Activated CD4-positive, alpha-beta T cell treated with anti-CD3 and anti-CD28 coated beads for 36 hours (primary cell): Measurements from ENCODE around the gene APCDD1L. TPM values are rescaled to one million over a fixed set of nuclear protein-coding genes. Genes with fewer than 3 reads are reported as not detected.

Experiments used
- ATAC-seq: fragments of 200-7000 bp; cut with Tn5 transposase; one replicate; pipeline ENCODE4 v1.10.0; 2021; ENCODE audit warnings: mild to moderate bottlenecking, moderate library complexity
- CTCF ChIA-PET: fragments of 350-600 bp; sonication (Branson Sonifier 250); formaldehyde crosslinking; loops from one replicate; lab custom pipeline; 2021; ENCODE audit warnings: antibody characterized with exemption; lab: Charles Lee
- POLR2A ChIA-PET: fragments of 350-600 bp; sonication (Branson Sonifier 250); formaldehyde crosslinking; loops from one replicate; lab custom pipeline; 2021; ENCODE audit warnings: antibody characterized with exemption, inconsistent platforms; lab: Charles Lee
- DNase-seq: peaks from one replicate; pipeline ENCODE4 v3.0.0-alpha.2; 2020
- H3K27ac Mint-ChIP-seq: one replicate; pipeline ENCODE4 v1.8.0; 2021; ENCODE audit warnings: mixed read lengths
- H3K27me3 Mint-ChIP-seq: one replicate; pipeline ENCODE4 v1.8.0; 2021; ENCODE audit warnings: mixed read lengths
- H3K36me3 Mint-ChIP-seq: one replicate; pipeline ENCODE4 v1.8.0; 2021; ENCODE audit warnings: low read depth, mixed read lengths
- H3K4me1 Mint-ChIP-seq: one replicate; pipeline ENCODE4 v1.8.0; 2021; ENCODE audit warnings: mixed read lengths
- H3K4me3 Mint-ChIP-seq: one replicate; pipeline ENCODE4 v1.8.0; 2021; ENCODE audit warnings: mild to moderate bottlenecking, moderate library complexity, mixed read lengths
- H3K9me3 Mint-ChIP-seq: one replicate; pipeline ENCODE4 v1.8.0; 2021; ENCODE audit warnings: low read depth, mixed read lengths
- intact Hi-C, 2 experiments: fragments of 100-400 bp; cut with DNase I in 1 of 2; cut with micrococcal nuclease in 1 of 2; formaldehyde crosslinking; loops; one replicate each; pipeline versions ENCODE4 v1.14.2 to v1.15.1; 2022 to 2024; cut with DNase I, micrococcal nuclease
- total RNA-seq, 2 experiments: library from RNA; stranded (reverse); gene quantifications; one replicate each; pipeline ENCODE4 v1.2.3, GENCODE V29; 2021

Gene APCDD1L
- total RNA-seq, 2 experiments from 2014 or later, result not detected

- Mint-ChIP-seq H3K27ac (no peak overlapping the region), H3K27me3 (no peaks in the 10 kb centered on the region), H3K4me3 (no peak overlapping the region), H3K9me3 (peaks cover 5% of the 10 kb centered on the region), H3K4me1 (no peaks in the 10 kb centered on the region), H3K36me3 (peaks cover 6% of the 10 kb centered on the region)
- intact Hi-C loops, result no loop called here
- ChIA-PET POLR2A (no interaction called here), CTCF (interaction anchor here (0.6 kb wide), 2 partner anchors 70 to 279 kb away, joined by 3 read pairs; no protein-coding TSS in a partner anchor)
- ATAC-seq (no peak), DNase-seq (no peak)
Measured at GRCh38 chr20:58458342-58459057, 56.7 kb downstream of the APCDD1L start.

GRCh38 chr20:58457083-58457695, 58.0 kb downstream of the APCDD1L start:
- DNase-seq (no peak), ATAC-seq (no peak)
- Mint-ChIP-seq H3K4me1 (no peaks in the 10 kb centered on the region), H3K9me3 (peaks cover 5% of the 10 kb centered on the region), H3K4me3 (no peak overlapping the region), H3K36me3 (peaks cover 15% of the 10 kb centered on the region), H3K27me3 (no peaks in the 10 kb centered on the region), H3K27ac (no peak overlapping the region)
- ChIA-PET POLR2A (no interaction called here), CTCF (interaction anchor here (1.2 kb wide), 1 partner anchor 222 kb away, joined by 3 read pairs; no protein-coding TSS in a partner anchor)
- intact Hi-C loops, result no loop called here

- POLR2A ChIA-PET, result no interaction called here
- CTCF ChIA-PET, result interaction anchor here (0.7 kb wide), 1 partner anchor 27 kb away, joined by 3 read pairs; no protein-coding TSS in a partner anchor
- intact Hi-C loops, result no loop called here
- Mint-ChIP-seq H3K27ac (no peak overlapping the region), H3K36me3 (peaks cover 25% of the 10 kb centered on the region), H3K27me3 (no peaks in the 10 kb centered on the region), H3K4me3 (no peak overlapping the region), H3K9me3 (peaks cover 5% of the 10 kb centered on the region), H3K4me1 (peaks cover 3% of the 10 kb centered on the region)
- ATAC-seq (no peak), DNase-seq (no peak)
Measured at GRCh38 chr20:58454460-58454859, 60.7 kb downstream of the APCDD1L start.

GRCh38 chr20:58453391-58453790, 61.8 kb downstream of the APCDD1L start:
- Mint-ChIP-seq H3K9me3 (peaks cover 5% of the 10 kb centered on the region), H3K4me3 (no peak overlapping the region), H3K27me3 (no peaks in the 10 kb centered on the region), H3K4me1 (peaks cover 3% of the 10 kb centered on the region), H3K27ac (no peak overlapping the region), H3K36me3 (peaks cover 30% of the 10 kb centered on the region)
- intact Hi-C loops, result no loop called here
- POLR2A ChIA-PET, result no interaction called here
- no peak for ATAC-seq
- CTCF ChIA-PET, result no interaction called here
- DNase-seq, result no peak

- Mint-ChIP-seq H3K9me3 (peaks cover 5% of the 10 kb centered on the region), H3K36me3 (peaks cover 33% of the 10 kb centered on the region), H3K27ac (no peak overlapping the region), H3K4me1 (peaks cover 3% of the 10 kb centered on the region), H3K4me3 (no peak overlapping the region), H3K27me3 (no peaks in the 10 kb centered on the region)
- intact Hi-C loops, result no loop called here
- DNase-seq (no peak), ATAC-seq (no peak)
- CTCF ChIA-PET, result interaction anchor here (0.5 kb wide), 1 partner anchor 362 kb away, joined by 3 read pairs; no protein-coding TSS in a partner anchor
- POLR2A ChIA-PET, result no interaction called here
Measured at GRCh38 chr20:58452667-58453255, 62.4 kb downstream of the APCDD1L start.

GRCh38 chr20:58450254-58450653, 64.9 kb downstream of the APCDD1L start:
- ATAC-seq (no peak), DNase-seq (no peak)
- H3K27ac Mint-ChIP-seq, result no peak overlapping the region
- CTCF ChIA-PET, result no interaction called here
- peaks cover 44% of the 10 kb centered on the region for H3K36me3 Mint-ChIP-seq
- no peaks in the 10 kb centered on the region for H3K27me3 Mint-ChIP-seq
- H3K9me3 Mint-ChIP-seq, result peaks cover 5% of the 10 kb centered on the region
- POLR2A ChIA-PET, result no interaction called here
- H3K4me3 Mint-ChIP-seq, result no peak overlapping the region
- peaks cover 3% of the 10 kb centered on the region for H3K4me1 Mint-ChIP-seq
- intact Hi-C loops, result no loop called here

GRCh38 chr20:58449681-58450221, 65.4 kb downstream of the APCDD1L start:
- no peak for DNase-seq
- Mint-ChIP-seq H3K9me3 (peaks cover 5% of the 10 kb centered on the region), H3K4me1 (peaks cover 3% of the 10 kb centered on the region), H3K4me3 (no peak overlapping the region), H3K27me3 (no peaks in the 10 kb centered on the region), H3K36me3 (peaks cover 47% of the 10 kb centered on the region), H3K27ac (no peak overlapping the region)
- ChIA-PET CTCF (no interaction called here), POLR2A (interaction anchor here (0.6 kb wide), 1 partner anchor 346 kb away, joined by 4 read pairs; no protein-coding TSS in a partner anchor)
- ATAC-seq, result no peak
- intact Hi-C loops, result no loop called here

GRCh38 chr20:58448958-58449357, 66.2 kb downstream of the APCDD1L start:
- Mint-ChIP-seq H3K4me1 (peaks cover 3% of the 10 kb centered on the region), H3K27ac (no peak overlapping the region), H3K36me3 (peaks cover 47% of the 10 kb centered on the region), H3K4me3 (no peak overlapping the region), H3K27me3 (no peaks in the 10 kb centered on the region), H3K9me3 (peaks cover under 1% of the 10 kb centered on the region)
- ATAC-seq (no peak), DNase-seq (no peak)
- CTCF ChIA-PET, result interaction anchor here (0.5 to 2.0 kb wide), 4 partner anchors 18 to 211 kb away, joined by 3 to 9 read pairs (median 4); no protein-coding TSS in a partner anchor
- POLR2A ChIA-PET, result no interaction called here
- intact Hi-C loops, result no loop called here

- peak; percentile 83 for ATAC-seq
- H3K4me3 Mint-ChIP-seq, result no peak overlapping the region
- DNase-seq, result peak; percentile 77
- H3K4me1 Mint-ChIP-seq, result peaks cover 3% of the 10 kb centered on the region
- ChIA-PET POLR2A (interaction anchor here (1.0 kb wide), 1 partner anchor 23 kb away, joined by 4 read pairs; no protein-coding TSS in a partner anchor), CTCF (interaction anchor here (0.7 to 2.0 kb wide), 13 partner anchors 15 to 227 kb away, joined by 3 to 9 read pairs (median 4); no protein-coding TSS in a partner anchor)
- intact Hi-C loops, result loop anchor here (1.0 to 2.0 kb wide), 2 partner anchors 210 to 211 kb away; no protein-coding TSS in a partner anchor
- H3K27me3 Mint-ChIP-seq, result no peaks in the 10 kb centered on the region
- no peak overlapping the region for H3K27ac Mint-ChIP-seq
- H3K36me3 Mint-ChIP-seq, result peaks cover 44% of the 10 kb centered on the region
- no peaks in the 10 kb centered on the region for H3K9me3 Mint-ChIP-seq
Measured at GRCh38 chr20:58447511-58448391, 67.4 kb downstream of the APCDD1L start.

- no peak for ATAC-seq
- Mint-ChIP-seq H3K36me3 (peaks cover 42% of the 10 kb centered on the region), H3K4me1 (peaks cover 3% of the 10 kb centered on the region), H3K9me3 (no peaks in the 10 kb centered on the region), H3K27me3 (no peaks in the 10 kb centered on the region), H3K4me3 (no peak overlapping the region), H3K27ac (peak overlapping the region; percentile 55)
- intact Hi-C loops, result loop anchor here (1.0 to 2.0 kb wide), 2 partner anchors 210 kb away; no protein-coding TSS in a partner anchor
- ChIA-PET CTCF (interaction anchor here (0.7 to 2.0 kb wide), 7 partner anchors 10 to 211 kb away, joined by 3 to 9 read pairs (median 4); no protein-coding TSS in a partner anchor), POLR2A (no interaction called here)
- DNase-seq, result no peak
Measured at GRCh38 chr20:58446960-58447265, 68.3 kb downstream of the APCDD1L start.
